Upper lobe of right lung (tissue), 1 donor: ENCODE measurements around the gene MATK. TPM values are rescaled to one million over a fixed set of nuclear protein-coding genes. Genes with fewer than 3 reads are reported as not detected.

Experiments
- ATAC-seq: fragments of 200-7000 bp; cut with Tn5 transposase; one replicate; pipeline ENCODE4 v1.9.1; 2020; ENCODE audit warnings: mild to moderate bottlenecking, moderate library complexity
- DNase-seq: peaks from one replicate; pipeline ENCODE4 v3.0.0-alpha.2; 2020
- H3K27ac ChIP-seq: fragments of 200-600 bp; one replicate; pipeline ENCODE4 v1.8.0; 2022
- H3K27me3 ChIP-seq: fragments of 200-600 bp; one replicate; pipeline ENCODE4 v1.8.0; 2022; ENCODE audit warnings: mild to moderate bottlenecking
- H3K36me3 ChIP-seq: fragments of 200-600 bp; one replicate; pipeline ENCODE4 v1.8.0; 2022
- H3K4me1 ChIP-seq: fragments of 200-600 bp; one replicate; pipeline ENCODE4 v1.8.0; 2022
- H3K4me3 ChIP-seq: fragments of 200-600 bp; one replicate; pipeline ENCODE4 v1.8.0; 2022; ENCODE audit warnings: mild to moderate bottlenecking
- H3K9me3 ChIP-seq: fragments of 200-600 bp; one replicate; pipeline ENCODE4 v1.8.0; 2022
- intact Hi-C: fragments of 100-400 bp; cut with DNase I; formaldehyde crosslinking; loops from one replicate; pipeline ENCODE4 v1.11.0; 2022
- total RNA-seq: library from RNA; stranded (reverse); fragmentation: NEBNext Ultra II Directional; extraction: Animal tissue kit (Norgen Biotek cat#: 25700); gene quantifications from one replicate; pipeline ENCODE4 v1.2.1, GENCODE V29; 2021
- TF ChIP-seq, protein P1 (sequence below): fragments of 200-600 bp; IDR thresholded peaks from one replicate; pipeline ENCODE4 v1.8.0; 2022; ENCODE audit warnings: antibody characterized with exemption
- donor health status: DM: no; HTN: yes; CAD: no; lungs with severe emphysema.

The MATK gene
- total RNA-seq, 1 donor from 2014 or later: 22.6 TPM

DNA sequence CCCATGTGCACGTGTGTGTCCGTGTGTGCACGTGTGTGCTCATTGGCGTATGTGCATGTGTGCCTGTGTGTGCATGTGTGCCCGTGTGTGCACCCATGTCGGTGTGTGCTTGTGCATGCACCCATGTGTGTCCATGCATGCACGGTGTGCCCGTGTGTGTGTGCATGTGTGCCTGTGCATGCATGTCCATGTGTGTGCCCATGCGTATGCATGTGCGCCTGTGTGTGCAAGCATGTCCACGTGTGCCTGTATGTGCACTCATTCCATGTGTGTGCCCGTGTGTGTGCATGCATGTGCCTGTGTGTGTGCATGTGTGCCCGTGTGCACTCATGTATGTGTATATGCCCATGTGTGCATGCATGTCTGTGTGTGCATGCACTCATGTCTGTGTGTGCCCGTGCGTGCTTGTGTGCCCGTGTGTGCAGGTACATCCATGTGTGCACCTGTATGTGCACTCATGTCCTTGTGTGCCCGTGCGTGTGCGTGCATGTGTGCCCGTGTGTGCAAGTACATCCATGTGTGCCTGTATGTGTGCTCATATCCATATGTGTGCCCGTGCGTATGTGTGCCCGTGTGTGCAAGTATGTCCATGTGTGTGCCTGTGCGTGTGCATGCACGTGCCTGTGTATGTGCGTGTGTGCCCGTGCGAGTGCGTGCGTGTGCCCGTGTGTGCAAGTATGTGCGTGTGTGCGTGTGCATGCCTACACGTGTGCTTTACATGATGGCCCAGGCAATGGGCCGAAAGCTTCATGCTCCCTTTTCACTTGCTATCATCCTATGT lies 21.6 kb upstream of the MATK start:
- Histone ChIP-seq H3K4me3 (no peak overlapping the region), H3K9me3 (no peaks in the 10 kb centered on the region), H3K4me1 (peaks cover 7% of the 10 kb centered on the region), H3K27ac (no peak overlapping the region), H3K36me3 (no peaks in the 10 kb centered on the region), H3K27me3 (peaks cover 6% of the 10 kb centered on the region)
- intact Hi-C loops: no loop called here
- TF ChIP-seq, protein P1, sequence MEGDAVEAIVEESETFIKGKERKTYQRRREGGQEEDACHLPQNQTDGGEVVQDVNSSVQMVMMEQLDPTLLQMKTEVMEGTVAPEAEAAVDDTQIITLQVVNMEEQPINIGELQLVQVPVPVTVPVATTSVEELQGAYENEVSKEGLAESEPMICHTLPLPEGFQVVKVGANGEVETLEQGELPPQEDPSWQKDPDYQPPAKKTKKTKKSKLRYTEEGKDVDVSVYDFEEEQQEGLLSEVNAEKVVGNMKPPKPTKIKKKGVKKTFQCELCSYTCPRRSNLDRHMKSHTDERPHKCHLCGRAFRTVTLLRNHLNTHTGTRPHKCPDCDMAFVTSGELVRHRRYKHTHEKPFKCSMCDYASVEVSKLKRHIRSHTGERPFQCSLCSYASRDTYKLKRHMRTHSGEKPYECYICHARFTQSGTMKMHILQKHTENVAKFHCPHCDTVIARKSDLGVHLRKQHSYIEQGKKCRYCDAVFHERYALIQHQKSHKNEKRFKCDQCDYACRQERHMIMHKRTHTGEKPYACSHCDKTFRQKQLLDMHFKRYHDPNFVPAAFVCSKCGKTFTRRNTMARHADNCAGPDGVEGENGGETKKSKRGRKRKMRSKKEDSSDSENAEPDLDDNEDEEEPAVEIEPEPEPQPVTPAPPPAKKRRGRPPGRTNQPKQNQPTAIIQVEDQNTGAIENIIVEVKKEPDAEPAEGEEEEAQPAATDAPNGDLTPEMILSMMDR: no peak
- no peak for DNase-seq
- ATAC-seq: no peak

DNA sequence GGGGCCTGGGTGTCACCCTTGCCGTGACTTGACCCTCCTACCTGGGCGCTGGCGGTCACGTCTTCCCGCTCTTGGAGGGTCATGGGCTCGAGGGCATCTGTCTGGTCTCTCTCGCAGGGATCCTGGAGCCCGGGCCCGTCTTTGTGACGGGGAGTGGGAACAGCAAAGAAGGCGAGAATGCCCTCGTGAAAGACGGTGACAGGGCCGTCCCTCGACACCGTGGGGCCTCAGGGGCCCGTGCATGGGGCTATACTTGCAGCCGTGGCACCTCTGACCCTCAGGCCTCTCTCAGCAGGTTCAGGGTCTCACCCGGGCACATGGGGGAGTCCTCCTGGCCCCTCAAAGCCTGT lies 20.9 kb upstream of the MATK start:
- no peak overlapping the region for H3K27ac ChIP-seq
- peaks cover 5% of the 10 kb centered on the region for H3K4me1 ChIP-seq
- intact Hi-C loops: no loop called here
- no peak overlapping the region for H3K4me3 ChIP-seq
- no peaks in the 10 kb centered on the region for H3K9me3 ChIP-seq
- DNase-seq (no peak), ATAC-seq (no peak)
- peaks cover 12% of the 10 kb centered on the region for H3K27me3 ChIP-seq
- H3K36me3 ChIP-seq: no peaks in the 10 kb centered on the region
- TF ChIP-seq, protein P1: no peak

DNA sequence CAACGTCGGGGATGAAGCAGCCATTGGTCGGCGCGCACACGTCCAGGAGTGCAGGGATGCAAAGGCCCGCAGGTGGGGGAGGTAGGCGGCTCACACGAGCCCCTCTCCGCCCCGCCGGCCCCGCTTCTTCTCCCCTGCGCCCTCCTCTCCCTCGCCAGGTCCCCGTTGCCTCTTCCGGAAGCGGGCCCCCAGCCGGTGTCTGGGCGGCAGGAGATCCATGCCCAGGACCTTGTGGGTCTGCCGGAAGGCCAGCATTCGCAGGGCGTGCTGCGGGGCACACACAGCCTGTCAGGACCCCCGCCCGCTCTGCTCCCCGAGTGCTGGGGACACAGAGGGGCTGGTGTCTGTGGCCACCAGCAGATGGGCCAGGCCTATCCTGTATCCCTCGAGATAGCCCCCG lies 19.7 kb upstream of the MATK start:
- no peaks in the 10 kb centered on the region for H3K9me3 ChIP-seq
- ATAC-seq: no peak
- peaks cover 11% of the 10 kb centered on the region for H3K4me1 ChIP-seq
- DNase-seq: no peak
- H3K27ac ChIP-seq: no peak overlapping the region
- TF ChIP-seq, protein P1: no peak
- intact Hi-C loops: no loop called here
- no peak overlapping the region for H3K4me3 ChIP-seq
- no peaks in the 10 kb centered on the region for H3K36me3 ChIP-seq
- H3K27me3 ChIP-seq: peaks cover 24% of the 10 kb centered on the region

GRCh38 chr19:3804429-3804828 lies 18.2 kb upstream of the MATK start:
- TF ChIP-seq, protein P1: no peak
- H3K36me3 ChIP-seq: no peaks in the 10 kb centered on the region
- DNase-seq (no peak), ATAC-seq (no peak)
- peaks cover 32% of the 10 kb centered on the region for H3K27me3 ChIP-seq
- H3K27ac ChIP-seq: no peak overlapping the region
- H3K4me1 ChIP-seq: peaks cover 11% of the 10 kb centered on the region
- no peaks in the 10 kb centered on the region for H3K9me3 ChIP-seq
- intact Hi-C loops: no loop called here
- no peak overlapping the region for H3K4me3 ChIP-seq

DNA sequence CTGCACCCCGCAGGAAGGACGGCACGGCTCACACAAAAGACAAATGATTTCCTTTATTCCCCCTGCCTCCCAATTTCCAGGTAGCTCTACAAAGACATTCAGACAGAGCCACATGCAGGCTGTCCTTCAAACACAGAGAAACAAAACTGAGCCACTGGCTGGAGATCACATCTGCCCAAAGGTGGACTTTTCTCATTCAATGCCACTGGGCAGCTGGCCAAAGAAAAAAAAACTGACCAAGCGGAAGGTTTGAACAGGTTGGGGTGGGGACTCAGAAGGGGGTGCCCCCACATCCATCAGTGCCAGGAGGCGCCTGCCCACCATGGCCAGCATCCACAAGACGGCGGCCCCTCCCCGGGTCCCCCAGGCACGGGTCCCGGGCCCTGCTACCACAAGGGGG lies 17.8 kb upstream of the MATK start:
- peaks cover 32% of the 10 kb centered on the region for H3K27me3 ChIP-seq
- H3K27ac ChIP-seq: no peak overlapping the region
- DNase-seq (no peak), ATAC-seq (no peak)
- intact Hi-C loops: no loop called here
- H3K4me3 ChIP-seq: no peak overlapping the region
- peaks cover 11% of the 10 kb centered on the region for H3K4me1 ChIP-seq
- H3K36me3 ChIP-seq: no peaks in the 10 kb centered on the region
- TF ChIP-seq, protein P1: no peak
- H3K9me3 ChIP-seq: no peaks in the 10 kb centered on the region
